Measurements from ENCODE around the gene ATP8A2.
"Not testable (repeated sequence)": the region's sequence is repeated elsewhere in the genome, so short reads cannot be mapped to it uniquely, and the experiment has no call there.

The ATP8A2 gene

DNA sequence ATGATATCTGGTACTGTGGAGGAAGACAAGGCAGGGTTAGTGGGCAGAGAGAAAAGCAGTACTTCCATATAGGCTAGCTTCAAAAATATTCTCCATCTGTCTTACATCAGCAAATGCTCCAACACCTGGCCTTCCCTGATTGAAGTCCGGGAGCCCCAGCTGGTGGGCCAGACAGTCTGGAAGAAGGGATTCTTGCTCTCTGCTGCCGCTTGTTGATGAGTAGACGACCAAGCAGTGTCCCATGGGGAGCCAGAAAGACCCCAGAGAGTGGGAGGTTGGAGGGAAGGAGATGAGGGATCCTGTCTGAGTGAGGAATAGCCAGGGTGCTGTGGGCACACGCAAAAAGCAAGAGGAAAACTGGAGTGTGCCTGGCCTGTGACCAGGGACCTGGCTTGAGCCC, 95.1 kb downstream of the ATP8A2 start:
- DNase-seq = no peak

DNA sequence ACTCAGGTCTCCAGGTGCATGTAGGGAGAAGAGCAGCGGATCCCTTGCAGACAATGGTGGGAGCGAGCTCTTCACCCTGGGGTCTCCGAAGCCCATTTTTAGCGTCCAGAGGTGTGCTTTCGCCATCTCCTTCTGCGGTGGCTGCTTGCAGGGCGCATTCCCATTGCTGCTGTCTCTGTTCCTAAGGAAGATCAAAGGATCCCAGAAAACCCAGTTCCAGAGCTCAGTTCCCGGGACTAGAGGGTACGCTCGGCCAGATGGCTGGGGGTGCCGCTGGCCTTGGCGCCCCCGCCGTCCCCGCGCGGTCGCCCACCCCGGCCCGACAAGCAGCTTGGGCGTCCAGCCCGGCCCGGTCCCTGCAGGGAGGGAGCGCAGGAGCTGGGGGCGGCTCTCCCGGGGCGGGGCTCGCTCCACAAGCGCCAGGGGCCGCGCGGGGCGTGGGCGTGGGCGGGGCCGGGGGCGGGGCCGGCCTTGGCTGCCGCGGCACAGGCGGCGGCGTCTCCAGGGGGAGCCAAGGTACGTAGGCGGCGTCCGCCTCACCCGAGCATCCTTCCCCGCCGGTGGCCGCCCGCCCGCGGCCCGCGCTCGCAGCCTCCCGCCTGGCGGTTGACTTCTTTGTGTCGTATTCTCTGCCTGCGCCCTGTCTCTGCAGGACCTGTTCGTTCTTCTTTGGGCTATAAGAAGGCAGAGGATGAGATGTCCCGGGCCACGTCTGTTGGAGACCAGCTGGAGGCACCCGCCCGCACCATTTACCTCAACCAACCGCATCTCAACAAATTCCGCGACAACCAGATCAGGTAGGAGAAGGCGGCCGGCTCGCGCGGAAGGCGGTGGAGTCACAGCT, 96.8 kb downstream of the ATP8A2 start:
- no peak for DNase-seq

GRCh38 chr13:25469169-25469525, 97.4 kb downstream of the ATP8A2 start:
- no peak for DNase-seq

DNA sequence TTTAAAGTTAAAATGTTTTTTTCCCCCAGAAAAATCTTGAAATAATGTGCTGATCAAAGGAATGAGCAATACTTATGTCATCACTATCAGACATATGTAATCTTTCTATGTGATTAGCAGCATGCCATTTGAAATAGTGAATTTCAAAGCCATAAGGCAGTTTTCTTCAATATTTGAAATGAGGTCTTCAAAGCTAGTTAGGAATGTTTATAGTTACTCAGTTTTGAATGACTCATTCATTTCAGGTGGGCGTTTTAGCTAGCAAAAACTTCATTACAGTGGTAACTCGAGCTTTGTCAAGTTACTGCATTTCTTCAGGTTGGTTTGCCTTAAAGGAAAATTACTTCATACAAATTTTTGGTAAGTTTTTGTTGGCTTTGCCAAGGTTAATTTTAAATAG, 102.1 kb downstream of the ATP8A2 start:
- DNase-seq = no peak

- no peak for DNase-seq
Measured at GRCh38 chr13:25478186-25478585, 106.4 kb downstream of the ATP8A2 start.

- DNase-seq = no peak
Measured at GRCh38 chr13:25489238-25489637, 117.5 kb downstream of the ATP8A2 start.

GRCh38 chr13:25490236-25490635, 118.5 kb downstream of the ATP8A2 start:
- DNase-seq = no peak

- DNase-seq = no peak
Measured at GRCh38 chr13:25493931-25494640, 122.3 kb downstream of the ATP8A2 start.

DNA sequence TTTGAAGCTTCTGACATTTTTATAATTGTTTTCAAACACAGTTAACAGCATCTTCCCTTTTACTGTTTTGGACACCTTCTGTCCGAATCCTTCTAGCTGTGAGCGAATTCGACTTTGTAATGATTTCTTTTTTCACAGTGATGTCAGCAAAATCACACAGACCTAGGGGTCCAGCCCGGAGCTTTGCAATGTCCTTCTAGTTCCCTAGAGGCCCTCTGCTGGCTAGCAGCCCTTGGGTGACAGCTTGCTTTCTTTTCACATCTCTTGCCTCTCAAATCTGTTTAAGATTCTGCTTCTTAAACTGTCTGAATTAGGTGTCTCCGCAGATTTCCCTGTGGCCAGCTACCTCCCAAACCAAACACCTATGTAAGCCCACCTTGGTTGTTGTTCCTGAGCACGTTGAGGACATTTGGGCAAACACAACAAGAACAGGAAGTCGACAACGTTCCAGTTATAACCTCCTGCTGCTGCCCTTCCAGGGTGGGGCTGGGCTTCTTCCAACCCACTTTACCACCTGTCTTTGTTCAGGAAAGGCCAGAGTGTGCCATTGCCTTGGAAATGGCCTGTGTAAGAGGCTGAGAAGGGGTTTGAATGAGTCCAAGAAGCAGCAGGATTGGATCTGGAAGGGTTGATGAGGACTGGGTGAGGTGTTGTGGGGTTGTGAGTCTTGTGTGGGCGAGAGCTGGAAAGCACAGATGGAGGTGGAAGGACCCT, 123.1 kb downstream of the ATP8A2 start:
- DNase-seq = no peak

- no peak for DNase-seq
Measured at GRCh38 chr13:25501231-25501630, 129.5 kb downstream of the ATP8A2 start.

DNA sequence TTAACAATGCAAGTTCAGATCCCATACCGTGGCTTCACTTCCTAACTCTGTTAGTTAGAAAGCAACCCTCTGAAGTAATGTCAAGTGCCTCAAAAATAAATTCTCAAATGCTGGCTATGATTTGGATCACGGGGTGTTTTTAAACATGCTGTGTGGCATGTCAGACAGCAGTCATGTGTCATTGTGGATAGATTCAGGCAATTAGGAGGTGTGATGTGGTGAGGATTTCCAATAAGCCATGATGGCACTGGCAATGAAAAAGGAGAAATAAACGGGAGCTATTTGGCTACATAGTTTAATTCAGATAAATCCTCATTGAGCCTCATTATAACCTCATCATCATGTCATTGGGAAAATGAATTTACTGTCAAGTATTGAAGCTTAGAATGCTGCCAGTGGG, 130.3 kb downstream of the ATP8A2 start:
- DNase-seq = no peak

DNA sequence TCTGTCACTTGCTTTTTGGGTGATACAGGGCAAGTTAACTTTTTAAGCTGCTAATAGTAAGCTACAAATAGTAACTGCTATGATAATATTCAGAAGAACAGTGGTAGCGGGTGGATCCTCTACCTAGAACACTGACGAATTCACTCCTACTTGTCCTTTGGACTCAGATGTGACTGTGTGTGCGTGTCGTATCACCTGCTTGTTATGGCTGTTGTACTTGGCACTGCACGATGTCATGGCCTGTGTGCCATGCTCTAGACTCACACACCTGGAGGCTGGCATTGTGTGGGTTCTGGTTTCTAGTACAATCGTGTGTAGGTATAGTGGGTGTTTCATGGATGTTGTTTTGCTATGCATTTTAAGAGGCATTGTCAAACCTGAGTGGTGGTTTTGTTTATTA, 130.8 kb downstream of the ATP8A2 start:
- DNase-seq = no peak

- DNase-seq = no peak
Measured at GRCh38 chr13:25503856-25504255, 132.1 kb downstream of the ATP8A2 start.

DNA sequence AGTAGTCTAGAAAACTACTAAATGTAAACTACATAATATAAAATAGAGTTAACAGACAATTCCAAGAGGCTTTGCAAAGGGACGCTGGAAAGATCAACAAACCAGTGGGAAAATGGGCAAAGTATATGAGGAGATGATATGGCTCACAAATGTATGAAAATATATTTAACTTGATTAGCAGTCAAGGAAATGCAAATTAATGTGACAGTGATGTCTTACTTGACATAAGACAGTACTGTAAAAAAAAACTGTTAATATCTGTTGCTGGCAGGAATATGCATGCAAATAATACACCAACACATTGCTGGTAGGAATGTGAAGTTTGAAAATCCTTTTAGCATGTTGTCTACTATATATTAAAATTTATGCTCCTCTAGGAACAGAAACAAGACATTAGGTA, 136.1 kb downstream of the ATP8A2 start:
- DNase-seq = no peak

- DNase-seq = not testable (repeated sequence)
Measured at GRCh38 chr13:25513060-25513459, 141.3 kb downstream of the ATP8A2 start.

- DNase-seq = no peak
Measured at GRCh38 chr13:25518441-25518840, 146.7 kb downstream of the ATP8A2 start.

DNA sequence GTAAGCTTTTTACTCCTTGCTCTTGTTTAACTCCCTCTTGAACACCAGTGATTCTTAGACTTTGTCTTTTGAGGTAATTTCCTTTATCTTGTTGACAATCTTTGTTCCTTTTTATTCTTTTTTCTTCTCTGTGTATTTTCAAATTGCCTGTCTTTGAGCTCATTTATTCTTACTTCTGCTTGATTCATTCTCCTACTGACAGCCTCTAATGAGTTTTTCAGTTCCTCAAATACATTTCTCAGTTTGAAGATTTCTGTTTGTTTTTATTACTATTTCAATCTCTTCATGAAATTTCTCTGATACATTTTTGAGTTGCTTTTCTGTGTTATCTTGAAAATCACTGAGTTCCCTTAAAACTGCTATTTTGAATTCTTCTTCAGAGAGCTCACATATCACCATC, 154.1 kb downstream of the ATP8A2 start:
- DNase-seq = no peak

GRCh38 chr13:25528266-25528665, 156.5 kb downstream of the ATP8A2 start:
- no peak for DNase-seq

GRCh38 chr13:25529425-25529824, 157.7 kb downstream of the ATP8A2 start:
- DNase-seq = no peak

DNA sequence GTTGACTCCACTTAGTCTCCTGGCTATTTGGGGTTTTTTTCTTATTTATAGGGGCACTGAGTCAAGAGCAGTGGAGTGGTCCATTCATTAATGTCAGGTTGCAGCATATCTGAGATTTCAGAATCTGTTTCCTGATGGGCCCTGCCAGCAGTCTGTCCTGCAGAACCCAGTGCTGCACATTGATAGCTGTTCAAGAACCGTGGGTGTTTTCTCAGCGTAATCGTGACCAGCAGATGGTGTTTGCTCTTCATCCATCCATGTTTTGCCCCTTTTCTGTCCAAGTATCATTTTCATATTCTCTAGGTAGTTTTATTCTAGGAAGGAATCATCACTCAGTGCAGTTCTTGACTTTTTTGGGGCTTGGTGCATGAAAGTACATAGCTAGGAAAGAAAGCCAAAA, 166.5 kb downstream of the ATP8A2 start:
- no peak for DNase-seq

- DNase-seq = no peak
Measured at GRCh38 chr13:25541434-25542123, 169.8 kb downstream of the ATP8A2 start.

GRCh38 chr13:25548991-25549390, 177.2 kb downstream of the ATP8A2 start:
- DNase-seq = not testable (repeated sequence)

DNA sequence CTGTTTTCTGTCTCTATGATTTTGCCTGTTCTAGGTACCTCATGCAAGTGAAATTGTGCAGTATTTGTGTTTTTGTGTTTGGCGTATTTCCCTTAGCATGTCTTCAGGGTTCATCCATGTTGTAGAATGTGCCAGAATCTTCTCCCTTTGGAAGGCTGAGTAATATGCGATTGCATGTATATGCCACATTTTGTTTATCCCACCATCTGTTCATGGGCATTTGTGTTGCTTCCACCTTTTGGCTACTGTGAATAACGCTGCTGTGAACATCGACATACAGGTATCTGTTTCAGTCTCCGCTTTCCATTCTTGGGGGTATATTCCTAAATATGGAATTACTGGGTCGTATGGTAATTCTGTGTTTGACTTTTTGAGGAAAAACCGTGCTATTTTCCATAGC, 190.0 kb downstream of the ATP8A2 start:
- no peak for DNase-seq

Data from CD4-positive, alpha-beta T cell treated with Interleukin-4 for 4 hours (primary cell).